G401 (cell line): ENCODE measurements around the gene C19orf67. TPM values are rescaled to one million over a fixed set of nuclear protein-coding genes. Genes with fewer than 3 reads are reported as not detected.
"Not testable (repeated sequence)": the region's sequence is repeated elsewhere in the genome, so short reads cannot be mapped to it uniquely, and the experiment has no call there.

Experiments
- DNase-seq: peaks from one replicate; pipeline ENCODE4 v3.0.0-alpha.2; 2015; ENCODE audit warnings: low spot score
- in situ Hi-C: cut with HindIII; loops from 2 replicates; pipeline ENCODE4 v1.10.0; 2016; ENCODE audit warnings: low sequenced_read_pairs, mixed read lengths
- total RNA-seq: library from RNA; depleted of rRNA; stranded (reverse); fragments of >200 nt; shearing (Covaris generic); gene quantifications from 2 replicates; pipeline ENCODE4 v1.2.3, GENCODE V29; 2014

C19orf67 gene
- total RNA-seq, 1 experiment from 2014 or later: not detected

DNA sequence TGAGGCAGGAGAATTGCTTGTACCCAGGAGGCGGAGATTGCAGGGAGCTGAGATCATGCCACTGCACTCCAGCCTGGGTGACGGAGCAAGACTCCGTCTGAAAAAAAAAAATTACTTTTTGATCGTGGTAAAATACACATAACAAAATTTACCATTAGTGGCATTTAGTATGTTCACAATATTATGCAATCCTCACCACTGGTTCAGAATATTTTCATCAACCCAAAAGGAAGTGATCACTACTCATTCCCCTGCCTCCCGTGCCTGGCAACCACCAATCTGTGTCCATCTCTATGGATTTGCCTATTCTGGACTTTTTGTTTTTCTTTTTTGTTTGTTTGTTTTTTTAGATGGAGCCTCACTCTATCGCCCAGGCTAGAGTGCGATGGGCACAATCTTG lies 22.5 kb downstream of the C19orf67 start:
- no peak for DNase-seq

DNA sequence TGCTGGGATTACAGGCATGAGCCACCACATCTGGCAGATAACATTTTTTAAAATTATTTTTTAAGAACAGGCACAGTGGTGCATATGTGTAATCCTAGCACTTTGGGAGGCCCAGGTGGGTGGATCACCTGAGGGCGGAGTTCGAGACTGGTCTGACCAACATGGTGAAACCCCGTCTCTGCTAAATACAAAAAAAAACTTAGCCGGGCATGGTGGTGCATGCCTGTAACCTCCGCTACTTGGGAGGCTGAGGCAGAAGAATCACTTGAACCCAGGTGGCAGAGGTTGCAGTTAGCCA lies 23.1 kb downstream of the C19orf67 start:
- no peak for DNase-seq
- in situ Hi-C loops: no loop called here

More for the DNA sequence above, 22.5 kb downstream of the C19orf67 start:
- in situ Hi-C loops: no loop called here

DNA sequence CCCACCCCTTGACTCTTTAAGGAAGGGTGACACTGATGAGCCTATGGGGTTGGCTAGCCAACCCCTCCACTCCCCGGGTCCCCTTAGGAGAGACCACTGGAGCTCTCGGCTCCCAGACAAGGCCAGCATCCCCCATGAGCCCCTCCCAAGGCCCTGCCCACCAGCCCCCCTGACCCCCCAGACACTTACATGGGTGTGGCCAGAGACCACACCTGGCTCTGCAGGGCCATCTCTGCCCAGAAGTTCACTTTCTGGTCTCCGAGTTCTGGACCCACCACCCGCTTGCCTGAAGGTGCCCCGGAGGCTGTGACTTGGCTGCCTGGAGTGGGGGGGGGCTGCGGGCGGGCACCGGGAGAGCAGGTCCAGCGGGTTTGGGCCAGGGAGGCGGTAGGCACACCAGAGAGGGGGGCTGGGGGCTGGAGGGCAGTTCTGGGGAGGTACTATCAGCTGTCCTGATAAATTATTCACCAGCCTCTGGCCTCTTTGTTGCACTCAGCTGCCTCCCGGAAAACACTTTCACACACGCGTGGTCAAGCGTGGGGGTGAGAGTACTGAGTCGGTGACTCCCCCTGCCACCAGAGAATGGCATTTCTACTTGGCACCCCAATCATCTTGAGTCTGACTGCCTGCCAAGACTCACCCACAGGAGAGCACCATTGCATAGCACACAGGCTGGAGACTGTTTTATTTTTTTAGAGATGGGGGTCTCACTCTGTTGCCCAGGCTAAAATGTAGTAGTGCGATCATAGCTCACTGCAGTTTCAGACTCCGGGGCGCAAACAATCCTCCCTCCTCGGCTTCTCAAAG lies 23.6 kb downstream of the C19orf67 start, which contains the start of gene PALM3:
TSS of gene PALM3 (minus strand) at position 326 of the 807 bp plus-strand sequence. CDS start at position 230, 96 bp downstream.
- no peak for DNase-seq
- in situ Hi-C loops: no loop called here

DNA sequence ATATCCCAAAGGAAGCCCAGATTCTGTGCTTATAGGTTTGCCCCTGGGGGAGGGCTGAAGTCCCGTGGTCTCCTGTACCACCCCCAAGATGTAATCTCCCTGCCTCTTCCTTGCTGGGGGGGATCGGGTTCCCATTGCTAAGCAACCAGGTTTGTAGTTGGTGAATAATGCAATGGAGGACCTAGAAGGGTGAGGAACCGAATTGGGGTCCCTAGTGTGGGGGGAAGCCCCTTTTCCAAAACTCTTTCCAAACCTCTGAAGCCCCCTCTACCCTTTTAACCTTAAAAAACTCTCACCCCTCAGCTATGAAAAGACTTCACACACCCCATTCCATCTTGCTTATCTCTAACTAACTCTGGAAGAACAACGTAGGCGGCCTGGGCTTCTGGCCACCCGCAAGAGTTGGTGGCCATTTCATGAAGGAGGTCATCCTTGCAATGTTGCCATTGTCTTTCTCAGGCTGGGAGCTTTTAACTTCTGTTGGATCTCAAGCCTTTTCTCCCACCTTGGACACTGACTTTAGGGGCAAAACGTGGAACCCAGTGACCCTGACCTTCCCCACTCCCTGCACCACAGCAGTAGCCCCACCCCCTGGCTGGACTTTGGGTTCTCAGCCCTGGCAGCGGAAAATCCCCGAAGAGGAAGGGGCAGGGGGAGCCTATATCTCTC lies 24.4 kb downstream of the C19orf67 start:
- in situ Hi-C loops: no loop called here
- no peak for DNase-seq

DNA sequence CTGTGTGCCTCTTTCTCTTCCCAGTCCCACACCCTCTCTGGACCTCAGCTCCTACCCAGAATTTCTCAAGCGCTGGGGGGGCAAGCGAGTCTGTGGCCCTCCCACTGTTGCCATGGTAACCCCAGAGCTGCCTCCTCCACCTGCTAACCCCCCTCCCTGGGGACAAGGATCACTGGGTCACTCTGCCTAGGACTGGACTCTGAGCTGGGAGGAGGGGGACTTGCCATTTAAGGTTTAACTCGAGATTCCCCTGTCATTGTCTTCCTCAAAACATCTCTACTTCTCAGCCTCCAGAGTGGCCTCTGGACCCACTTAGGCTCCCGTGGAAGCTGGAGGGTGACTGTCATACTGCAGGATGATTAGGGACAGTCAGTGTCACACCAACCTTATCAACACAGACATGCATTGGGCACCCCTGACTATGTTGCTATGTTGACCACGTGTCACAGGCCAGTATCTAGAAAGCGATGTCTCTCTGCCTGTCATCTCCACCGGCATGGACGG lies 25.9 kb downstream of the C19orf67 start:
- in situ Hi-C loops: no loop called here
- DNase-seq: no peak

DNA sequence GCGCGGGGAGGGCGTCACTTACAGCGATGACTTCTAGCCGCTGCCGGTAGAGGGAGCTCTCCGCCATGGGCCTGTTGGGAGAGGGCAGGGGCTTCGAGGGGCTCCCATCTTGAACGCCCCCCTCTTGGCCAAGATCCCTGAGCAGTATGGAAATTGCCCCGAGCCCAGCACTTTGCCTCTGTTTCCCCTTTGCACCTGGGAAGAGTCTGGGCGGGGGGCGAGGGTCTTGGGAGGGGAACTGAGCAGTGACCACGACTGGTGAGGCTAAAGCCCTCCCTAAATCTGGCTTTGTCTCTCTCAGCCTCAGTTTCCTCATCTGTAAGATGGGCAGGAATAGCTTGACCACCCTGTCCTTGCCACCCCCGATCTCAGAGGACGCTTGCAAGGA lies 26.5 kb downstream of the C19orf67 start:
- in situ Hi-C loops: no loop called here
- no peak for DNase-seq

DNA sequence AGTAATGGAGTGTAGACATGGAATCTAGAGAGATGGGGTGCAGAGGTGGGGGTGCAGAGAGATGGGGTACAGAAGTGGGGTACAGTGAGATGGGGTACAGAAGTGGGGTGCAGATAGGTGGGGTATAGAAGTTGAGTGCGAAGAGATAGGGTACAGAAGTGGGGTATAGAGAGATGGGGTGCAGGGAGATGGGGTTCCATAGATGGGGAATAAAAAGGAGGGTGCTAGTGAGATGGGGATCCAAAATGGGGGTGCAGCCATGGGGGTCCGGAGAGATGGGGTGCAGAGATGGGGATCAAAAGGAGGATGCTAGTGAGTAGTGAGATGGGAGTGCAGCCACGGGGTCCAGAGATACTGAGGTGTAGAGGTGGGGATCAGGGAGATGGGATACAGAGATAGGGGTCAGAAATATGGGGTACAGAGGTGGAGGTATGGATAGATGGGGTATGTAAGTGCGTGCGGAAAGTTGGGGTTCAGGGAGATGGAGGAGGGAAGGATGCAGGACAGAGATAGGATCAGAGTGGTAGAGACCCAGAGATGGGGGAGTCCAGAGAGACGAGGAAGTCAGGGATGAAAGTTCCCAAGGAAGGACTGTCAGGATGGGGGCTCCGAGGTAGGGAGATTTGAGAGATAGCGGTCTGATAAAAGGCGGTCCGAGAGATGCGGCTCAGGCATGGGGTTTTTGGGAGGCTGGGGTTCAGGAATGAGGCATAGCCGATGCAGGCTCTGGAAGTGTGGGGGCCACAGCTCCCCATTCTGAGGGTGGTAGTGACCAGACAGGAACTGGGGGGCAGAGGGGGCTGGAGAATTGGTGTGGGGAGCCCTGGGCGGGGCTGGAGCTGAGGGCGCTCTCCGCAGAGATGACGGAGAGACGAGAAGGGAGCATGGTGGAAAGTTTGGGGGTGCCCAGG lies 27.1 kb downstream of the C19orf67 start:
- in situ Hi-C loops: no loop called here
- DNase-seq: no peak

DNA sequence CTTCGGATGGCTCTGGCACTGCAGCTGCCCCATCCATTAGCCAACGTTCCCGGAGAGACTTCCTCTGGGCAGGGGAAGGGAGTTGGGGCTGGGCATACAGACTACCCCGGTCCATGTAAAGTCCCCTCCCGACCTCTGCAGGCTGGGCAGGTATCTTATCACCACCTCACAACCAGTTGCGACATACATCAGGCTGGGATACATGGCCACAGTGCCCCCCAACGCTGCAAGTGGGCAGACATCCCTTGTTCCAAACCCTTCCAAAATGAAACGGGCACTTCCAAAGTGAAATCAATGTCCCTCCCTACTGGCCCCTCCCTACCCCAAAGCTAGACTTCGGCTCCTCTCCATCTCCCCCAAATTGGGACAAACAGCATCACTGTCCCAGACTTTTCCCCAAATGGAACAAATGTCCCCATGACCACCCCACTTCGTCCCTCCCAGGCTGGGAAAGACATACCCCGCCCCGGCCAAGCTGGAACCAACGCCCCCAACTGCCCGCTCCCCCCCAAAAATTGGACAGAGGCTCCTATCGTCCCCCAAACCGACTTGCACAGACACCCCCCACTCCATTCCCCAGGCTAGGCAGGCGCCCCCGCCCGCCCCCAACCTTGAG lies 28.7 kb downstream of the C19orf67 start:
- DNase-seq: no peak
- in situ Hi-C loops: no loop called here

DNA sequence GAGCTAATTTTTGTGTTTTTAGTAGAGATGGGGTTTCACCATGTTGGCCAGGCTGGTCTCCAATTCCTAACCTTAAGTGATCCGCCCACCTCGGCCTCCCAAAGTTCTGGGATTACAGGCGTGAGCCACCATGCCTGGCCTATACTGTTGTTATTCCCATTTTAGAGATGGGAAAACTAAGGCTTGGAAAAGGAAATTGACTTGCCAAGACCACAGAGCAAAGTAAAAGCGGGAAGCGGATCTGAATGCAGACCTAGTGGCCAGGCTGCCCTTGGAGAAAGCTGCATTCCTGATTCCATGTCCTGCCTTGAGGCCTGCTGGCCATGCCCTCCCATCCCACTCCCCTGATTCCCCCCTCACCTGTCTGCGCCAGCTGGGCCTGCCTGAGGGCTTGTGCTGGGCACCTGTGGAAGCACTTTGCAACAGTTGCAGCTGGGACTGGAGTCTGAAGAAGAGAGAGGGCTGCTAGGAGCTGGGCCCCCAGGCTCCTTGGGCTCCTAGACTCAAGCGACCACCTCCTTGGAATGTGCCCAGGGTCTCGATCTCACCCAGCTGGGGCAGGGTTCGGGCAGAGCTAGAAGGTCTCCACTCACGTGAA lies 29.4 kb downstream of the C19orf67 start:
- in situ Hi-C loops: no loop called here
- DNase-seq: no peak

DNA sequence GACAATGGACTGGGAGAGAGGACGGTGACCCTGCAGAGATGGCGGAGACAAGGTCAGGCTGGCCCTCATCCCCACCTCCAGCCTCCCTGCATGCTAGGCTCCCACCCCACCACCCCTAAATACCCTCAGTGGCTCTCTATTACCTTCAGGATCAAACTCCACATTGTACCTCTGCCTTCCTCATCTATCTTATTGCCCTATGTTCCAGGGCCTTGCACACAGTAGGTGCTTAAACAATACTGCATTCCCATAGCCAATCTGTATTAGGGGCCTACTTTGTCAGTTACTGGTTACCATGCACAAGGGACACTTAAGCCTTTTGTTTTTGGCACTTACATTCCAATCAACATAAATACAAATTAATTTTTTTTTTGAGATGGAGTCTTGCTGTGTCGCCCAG lies 30.2 kb downstream of the C19orf67 start:
- in situ Hi-C loops: no loop called here
- DNase-seq: no peak

DNA sequence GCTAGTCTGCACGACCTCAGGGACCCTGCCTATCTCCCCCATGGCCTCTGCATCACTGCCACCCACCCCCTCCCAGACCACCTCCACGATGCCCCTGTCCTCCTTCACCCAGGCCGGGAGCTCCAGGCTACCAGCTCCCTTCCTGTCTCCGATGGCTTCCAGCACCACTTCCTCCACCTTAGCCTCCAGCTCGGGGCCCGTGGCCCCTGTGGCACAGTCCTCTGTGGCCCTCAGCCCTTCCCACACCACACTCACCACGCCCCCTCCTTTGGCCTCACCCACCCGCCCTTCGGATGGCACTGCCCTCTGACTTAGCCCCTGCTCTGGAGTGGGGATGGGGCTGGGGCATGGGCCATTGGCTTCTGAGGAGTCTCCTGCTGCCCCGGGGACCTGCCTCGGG lies 30.9 kb downstream of the C19orf67 start:
- in situ Hi-C loops: no loop called here
- DNase-seq: no peak

DNA sequence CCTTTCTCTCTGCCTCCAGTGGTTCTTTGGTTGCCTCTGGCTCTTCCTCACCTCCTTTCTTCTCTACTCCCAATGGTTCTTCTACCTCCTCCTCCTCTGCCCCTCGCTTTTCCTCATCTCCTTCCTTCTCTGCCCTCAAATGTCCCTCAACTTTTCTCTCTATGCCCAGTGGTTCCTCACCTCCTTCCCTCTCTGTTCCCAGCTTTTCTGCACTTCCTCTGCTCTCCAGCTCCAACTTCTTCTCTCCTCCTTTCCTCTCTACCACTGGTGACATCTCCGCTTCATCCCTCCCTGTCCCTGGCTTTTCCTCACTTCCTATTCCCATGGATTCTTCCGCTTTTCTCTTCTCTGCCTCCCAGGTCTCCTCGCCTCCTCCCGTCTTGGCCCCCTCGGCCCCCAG lies 31.5 kb downstream of the C19orf67 start:
- in situ Hi-C loops: no loop called here

DNA sequence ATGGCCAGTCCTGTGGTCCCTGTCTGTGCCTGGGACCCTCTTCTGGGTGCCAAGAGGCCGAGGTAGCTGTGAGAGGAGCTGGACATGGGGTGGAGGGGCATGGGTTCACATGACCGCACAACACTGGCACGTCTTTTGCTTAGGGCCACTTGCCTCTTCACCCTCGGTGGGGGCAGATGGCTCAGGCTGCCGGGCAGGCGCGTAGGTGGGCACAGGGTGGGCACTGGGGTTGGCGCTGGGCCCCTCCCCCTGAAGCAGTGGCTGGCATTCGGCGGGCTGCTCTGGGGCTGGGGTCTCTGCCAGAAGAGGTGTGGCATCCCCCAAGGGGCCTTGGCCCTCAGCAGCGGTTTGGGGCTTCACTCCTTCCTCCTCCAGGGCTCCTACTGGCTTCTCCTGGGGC lies 32.1 kb downstream of the C19orf67 start:
- in situ Hi-C loops: no loop called here

More for the DNA sequence above, 31.5 kb downstream of the C19orf67 start:
- DNase-seq: no peak

DNA sequence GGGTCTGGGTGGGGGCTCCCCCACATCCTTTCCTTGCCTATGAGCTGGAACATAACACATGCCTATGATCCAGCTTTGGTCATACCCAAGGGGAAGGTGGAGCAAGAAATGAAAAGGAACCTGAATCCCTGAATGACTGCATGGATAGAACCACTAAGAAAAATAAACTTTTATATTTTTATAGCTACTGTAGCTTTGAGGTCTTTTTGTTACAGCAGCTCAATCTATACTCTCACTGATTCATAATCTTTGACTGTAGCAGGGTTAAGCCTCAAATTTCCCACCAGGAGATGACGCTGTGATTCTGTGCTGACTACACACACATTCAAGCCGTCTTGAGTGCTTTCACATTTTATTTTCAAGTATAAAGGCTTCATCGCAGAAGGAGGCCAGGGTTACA lies 32.6 kb downstream of the C19orf67 start:
- no peak for DNase-seq
- in situ Hi-C loops: no loop called here

More for the DNA sequence above, 32.1 kb downstream of the C19orf67 start:
- DNase-seq: no peak

DNA sequence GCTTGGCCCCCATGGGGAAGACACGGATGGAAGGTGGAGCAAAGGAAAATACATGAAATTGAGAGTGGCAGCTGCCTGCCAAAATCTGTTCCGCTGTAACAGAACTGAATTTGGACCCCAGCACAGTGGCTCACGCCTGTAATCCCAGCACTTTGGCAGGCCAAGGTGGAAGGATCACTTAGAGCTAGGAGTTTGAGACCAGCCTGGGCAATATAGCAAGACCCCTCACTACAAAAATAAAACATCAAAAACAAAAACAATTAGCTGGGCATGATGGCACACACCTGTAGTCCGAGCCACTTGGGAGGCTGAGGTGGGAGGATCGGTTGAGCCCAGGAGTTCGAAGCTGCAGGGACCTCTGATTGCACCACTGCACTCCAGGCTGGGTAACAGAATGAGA lies 33.1 kb downstream of the C19orf67 start:
- in situ Hi-C loops: no loop called here
- DNase-seq: no peak

DNA sequence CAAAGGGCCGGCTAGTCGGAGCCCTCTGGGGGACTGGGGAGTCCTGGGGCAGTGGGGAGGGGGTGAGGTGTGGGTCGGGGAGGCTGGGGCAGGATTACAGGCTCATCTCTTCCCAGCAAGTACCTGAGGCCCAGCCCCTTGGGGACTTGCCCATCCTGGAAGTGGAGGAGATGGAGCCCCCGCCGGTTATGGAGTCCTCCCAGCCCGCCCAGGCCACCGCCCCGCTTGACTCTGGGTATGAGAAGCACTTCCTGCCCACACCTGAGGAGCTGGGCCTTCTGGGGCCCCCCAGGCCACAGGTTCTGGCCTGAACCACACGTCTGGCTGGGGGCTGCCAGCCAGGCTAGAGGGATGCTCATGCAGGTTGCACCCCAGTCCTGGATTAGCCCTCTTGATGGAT lies 33.6 kb downstream of the C19orf67 start:
- in situ Hi-C loops: no loop called here
- DNase-seq: no peak

DNA sequence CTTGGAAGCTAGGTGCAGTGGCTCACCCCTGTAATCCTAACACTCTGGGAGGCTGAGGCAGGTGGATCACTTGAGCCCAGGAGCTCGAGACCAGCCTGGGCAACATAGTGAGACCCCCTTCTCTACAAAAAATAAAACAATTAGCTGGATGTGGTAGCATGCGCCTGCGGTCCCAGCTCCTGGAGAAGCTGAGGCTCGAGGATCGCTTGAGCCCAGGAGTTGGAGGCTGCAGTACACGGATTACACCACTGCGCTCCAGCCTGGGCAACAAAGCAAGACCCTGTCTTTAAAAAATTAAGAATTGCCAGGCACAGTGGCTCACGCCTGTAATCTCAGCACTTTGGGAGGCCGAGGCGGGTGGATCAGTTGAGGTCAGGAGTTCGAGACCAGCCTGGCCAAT lies 34.6 kb downstream of the C19orf67 start:
- in situ Hi-C loops, DNase-seq: not testable (repeated sequence)

DNA sequence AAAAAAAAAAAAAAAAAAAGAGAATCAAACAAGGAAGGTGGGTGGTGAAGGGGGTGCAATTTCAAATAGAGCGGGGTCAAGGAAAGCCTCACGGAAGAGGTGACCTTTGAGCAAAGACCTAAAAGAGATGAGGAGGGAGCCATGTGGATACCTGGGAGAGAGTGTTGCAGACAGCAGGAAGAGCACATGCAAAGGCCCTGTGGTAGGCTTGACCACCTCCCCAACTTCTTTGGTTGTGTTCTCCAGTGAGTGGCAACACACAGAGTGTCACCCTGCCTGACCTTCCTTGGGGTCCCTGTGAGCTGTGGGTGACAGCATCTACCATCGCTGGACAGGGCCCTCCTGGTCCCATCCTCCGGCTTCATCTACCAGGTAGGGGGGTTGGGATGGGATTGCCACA lies 35.1 kb downstream of the C19orf67 start:
- DNase-seq: no peak
- in situ Hi-C loops: no loop called here
